A172 (cell line): ENCODE data around the gene ZNF678. TPM values are rescaled to one million over a fixed set of nuclear protein-coding genes. Genes with fewer than 3 reads are reported as not detected.
"Not testable (repeated sequence)": the region's sequence is repeated elsewhere in the genome, so short reads cannot be mapped to it uniquely, and the experiment has no call there.

Source experiments
- DNase-seq: peaks from one replicate; pipeline ENCODE4 v3.0.0-alpha.2; 2015; ENCODE audit warnings: low spot score
- total RNA-seq: library from RNA; depleted of rRNA; stranded (reverse); fragments of >200 nt; shearing (Covaris generic); gene quantifications from 2 replicates; pipeline ENCODE4 v1.2.3, GENCODE V29; 2014

Gene ZNF678
- total RNA-seq, 1 experiment from 2014 or later, result 12.4 TPM

- DNase-seq, result not testable (repeated sequence)
Observed at GRCh38 chr1:227551881-227552280, 11.5 kb upstream of the ZNF678 start.

- DNase-seq, result no peak
Observed at GRCh38 chr1:227556288-227556687, 7.1 kb upstream of the ZNF678 start.

GRCh38 chr1:227557962-227558725, 5.2 kb upstream of the ZNF678 start:
- no peak for DNase-seq

- DNase-seq, result no peak
Observed at GRCh38 chr1:227558732-227559262, 4.6 kb upstream of the ZNF678 start.

- DNase-seq, result no peak
Observed at GRCh38 chr1:227559499-227559898, 3.9 kb upstream of the ZNF678 start.

- DNase-seq, result no peak
Observed at GRCh38 chr1:227559926-227560325, 3.4 kb upstream of the ZNF678 start.

- DNase-seq, result no peak
Observed at GRCh38 chr1:227560393-227561173, 2.8 kb upstream of the ZNF678 start.

- no peak for DNase-seq
Observed at GRCh38 chr1:227561241-227561907, 2.0 kb upstream of the ZNF678 start.

- DNase-seq, result no peak
Observed at GRCh38 chr1:227562037-227562436, 1.3 kb upstream of the ZNF678 start.

GRCh38 chr1:227562933-227563323, 428 bp upstream of the ZNF678 start:
- no peak for DNase-seq

GRCh38 chr1:227567256-227567655, 3.9 kb downstream of the ZNF678 start:
- no peak for DNase-seq

- DNase-seq, result no peak
Observed at GRCh38 chr1:227568593-227568992, 5.2 kb downstream of the ZNF678 start.

- DNase-seq, result no peak
Observed at GRCh38 chr1:227572752-227573151, 9.4 kb downstream of the ZNF678 start.

GRCh38 chr1:227574926-227575325, 11.6 kb downstream of the ZNF678 start:
- DNase-seq, result no peak

GRCh38 chr1:227576189-227576588, 12.8 kb downstream of the ZNF678 start:
- DNase-seq, result no peak

- DNase-seq, result no peak
Observed at GRCh38 chr1:227577500-227577899, 14.1 kb downstream of the ZNF678 start.

GRCh38 chr1:227583354-227583753, 20.0 kb downstream of the ZNF678 start:
- DNase-seq, result no peak

- DNase-seq, result no peak
Observed at GRCh38 chr1:227586733-227587132, 23.4 kb downstream of the ZNF678 start.

GRCh38 chr1:227587968-227588367, 24.6 kb downstream of the ZNF678 start:
- no peak for DNase-seq

GRCh38 chr1:227588769-227589168, 25.4 kb downstream of the ZNF678 start:
- not testable (repeated sequence) for DNase-seq

GRCh38 chr1:227589777-227590176, 26.4 kb downstream of the ZNF678 start:
- not testable (repeated sequence) for DNase-seq

GRCh38 chr1:227596222-227596621, 32.9 kb downstream of the ZNF678 start:
- DNase-seq, result not testable (repeated sequence)
